Spleen (tissue), 7 donors: ENCODE measurements around the gene KDR.

Experiments
- CTCF ChIP-seq, 11 experiments: fragments of 200-600 bp in 7 of 11; fragments of 450-650 bp in 4 of 11; sonication (generic) in 4 of 11; IDR thresholded peaks in 8 of 11; conservative IDR thresholded peaks in 3 of 11; 1 replicate in 7 of 11; 2 replicates in 4 of 11; pipeline versions ENCODE4 v1.4.0 to v1.8.0; 2016 to 2021; ENCODE audit warnings: antibody characterized with exemption in 11 of 11, inconsistent platforms in 4 of 11, mild to moderate bottlenecking in 1 of 11
- POLR2AphosphoS5 ChIP-seq, 3 donors: sonication (generic); formaldehyde crosslinking; IDR thresholded peaks; one replicate each; pipeline ENCODE4 v1.5.1; 2017; ENCODE audit warnings: antibody characterized with exemption in 3 of 3
- donor health status: DM: no; HTN: no; CAD: no; lungs with moderate emphysema.
- donor health status: DM: no; HTN: no; CAD: no.
- donor health status: DM: no; HTN: no; CAD: no.

DNA sequence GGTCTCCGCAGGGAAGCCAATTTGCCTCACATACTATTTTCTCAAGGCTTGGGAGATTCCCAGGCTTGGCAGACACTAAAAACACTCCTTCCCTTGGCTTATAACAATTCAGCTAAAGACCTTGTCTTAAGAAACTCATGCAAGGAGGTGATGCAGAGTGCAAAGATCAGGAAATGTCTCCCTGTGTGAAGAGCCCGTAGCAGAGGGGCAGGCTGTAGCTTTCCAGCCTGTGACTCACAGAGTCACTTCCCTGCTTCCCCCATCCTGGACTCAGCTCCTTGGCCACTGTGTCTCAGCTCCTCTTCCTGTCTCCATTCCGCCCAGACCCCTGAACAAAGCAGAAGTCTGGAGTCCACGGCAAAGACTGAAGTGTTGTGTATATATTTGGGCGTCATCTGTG is 56.1 kb downstream of the KDR start:
- TF ChIP-seq POLR2AphosphoS5 (IDR thresholded peaks at IDR 0.05) (no peak), CTCF (IDR thresholded peaks at IDR 0.05 in 8 of 11, conservative IDR thresholded peaks at IDR 0.05 in 3 of 11) (no peak)
